Breast epithelium (tissue), 4 donors: ENCODE results near the gene POLR3B. TPM values are rescaled to one million over a fixed set of nuclear protein-coding genes. Genes with fewer than 3 reads are reported as not detected.

Source experiments
- DNase-seq, 2 donors: peaks; one replicate each; pipeline ENCODE4 v3.0.0-alpha.2; 2019; ENCODE audit warnings: low spot score in 2 of 2
- H3K27ac ChIP-seq, 2 donors: fragments of 200-600 bp; sonication (generic) in 1 of 2; one replicate each; pipeline ENCODE4 v1.5.1; 2016 to 2019; ENCODE audit warnings: mild to moderate bottlenecking in 1 of 2
- H3K27me3 ChIP-seq, 2 donors: fragments of 200-600 bp; sonication (generic) in 1 of 2; one replicate each; pipeline versions ENCODE4 v1.5.1 to v1.6.0; 2017 to 2019; ENCODE audit warnings: control low read depth in 1 of 2, mild to moderate bottlenecking in 1 of 2
- H3K36me3 ChIP-seq: fragments of 200-600 bp; one replicate; pipeline ENCODE4 v1.5.1; 2019
- H3K4me1 ChIP-seq, 2 donors: fragments of 200-600 bp; sonication (generic); one replicate each; pipeline ENCODE4 v1.5.1; 2016 to 2019; ENCODE audit warnings: control low read depth in 1 of 2
- H3K4me3 ChIP-seq, 3 donors: fragments of 200-600 bp; sonication (generic); 1 replicate in 2 of 3; 2 replicates in 1 of 3; pipeline ENCODE4 v1.5.1; 2016 to 2019; ENCODE audit warnings: mild to moderate bottlenecking in 3 of 3, moderate library complexity in 2 of 3
- H3K9me3 ChIP-seq, 2 donors: fragments of 200-600 bp; sonication (generic) in 1 of 2; one replicate each; pipeline ENCODE4 v1.5.1; 2016 to 2019; ENCODE audit warnings: control low read depth in 1 of 2
- POLR2A ChIP-seq: fragments of 450-650 bp; IDR thresholded peaks from one replicate; pipeline ENCODE4 v1.6.1; 2016; ENCODE audit warnings: antibody characterized with exemption, mild to moderate bottlenecking, moderate library complexity
- POLR2AphosphoS5 ChIP-seq, 3 donors: sonication (generic); formaldehyde crosslinking; IDR thresholded peaks; one replicate each; pipeline ENCODE4 v1.6.1; 2017; ENCODE audit warnings: antibody characterized with exemption in 3 of 3
- intact Hi-C: fragments of 100-400 bp; cut with DNase I; formaldehyde crosslinking; loops from one replicate; pipeline ENCODE4 v1.15.1; 2023; ENCODE audit warnings: low total_unique reads
- total RNA-seq, 3 donors: library from RNA; depleted of rRNA; stranded (reverse); fragments of >200 nt; gene quantifications; one replicate each; pipeline ENCODE4 v1.1.0, GENCODE V29; 2016
- TF ChIP-seq, protein P1 (sequence below), 3 donors: fragments of 450-650 bp; IDR thresholded peaks; one replicate each; pipeline ENCODE4 v1.5.1; 2016 to 2017; ENCODE audit warnings: antibody characterized with exemption in 3 of 3, mild to moderate bottlenecking in 3 of 3, moderate library complexity in 3 of 3

Gene POLR3B
- total RNA-seq, 3 donors from 2014 or later: 7.0 to 9.8 (median 9.2) TPM

DNA sequence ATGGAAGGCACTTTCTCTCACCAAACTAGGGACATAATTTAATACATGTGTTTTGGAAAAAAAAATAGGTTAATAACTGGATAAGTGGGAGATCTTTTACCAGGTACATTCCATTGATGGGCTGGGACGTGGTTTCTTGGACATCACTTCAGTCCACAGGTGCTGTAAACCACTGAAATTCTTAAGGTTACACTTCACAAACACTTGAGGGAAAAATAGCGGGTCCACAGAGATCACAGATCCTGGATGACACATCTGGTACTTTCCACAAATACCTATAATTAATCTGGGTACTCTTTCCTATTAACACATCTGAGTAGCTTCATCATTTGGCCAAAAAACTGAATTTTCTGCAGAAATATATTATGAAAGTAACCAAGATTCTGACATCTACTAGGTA, 85.0 kb downstream of the POLR3B start:
- intact Hi-C loops: no loop called here
- Histone ChIP-seq H3K27me3 (no peaks in the 10 kb centered on the region), H3K27ac (no peak overlapping the region), H3K9me3 (no peaks in the 10 kb centered on the region), H3K4me3 (no peak overlapping the region), H3K36me3 (no peaks in the 10 kb centered on the region), H3K4me1 (no peaks in the 10 kb centered on the region)
- TF ChIP-seq POLR2A (no peak), POLR2AphosphoS5 (IDR thresholded peaks at IDR 0.05) (no peak)
- TF ChIP-seq, protein P1, sequence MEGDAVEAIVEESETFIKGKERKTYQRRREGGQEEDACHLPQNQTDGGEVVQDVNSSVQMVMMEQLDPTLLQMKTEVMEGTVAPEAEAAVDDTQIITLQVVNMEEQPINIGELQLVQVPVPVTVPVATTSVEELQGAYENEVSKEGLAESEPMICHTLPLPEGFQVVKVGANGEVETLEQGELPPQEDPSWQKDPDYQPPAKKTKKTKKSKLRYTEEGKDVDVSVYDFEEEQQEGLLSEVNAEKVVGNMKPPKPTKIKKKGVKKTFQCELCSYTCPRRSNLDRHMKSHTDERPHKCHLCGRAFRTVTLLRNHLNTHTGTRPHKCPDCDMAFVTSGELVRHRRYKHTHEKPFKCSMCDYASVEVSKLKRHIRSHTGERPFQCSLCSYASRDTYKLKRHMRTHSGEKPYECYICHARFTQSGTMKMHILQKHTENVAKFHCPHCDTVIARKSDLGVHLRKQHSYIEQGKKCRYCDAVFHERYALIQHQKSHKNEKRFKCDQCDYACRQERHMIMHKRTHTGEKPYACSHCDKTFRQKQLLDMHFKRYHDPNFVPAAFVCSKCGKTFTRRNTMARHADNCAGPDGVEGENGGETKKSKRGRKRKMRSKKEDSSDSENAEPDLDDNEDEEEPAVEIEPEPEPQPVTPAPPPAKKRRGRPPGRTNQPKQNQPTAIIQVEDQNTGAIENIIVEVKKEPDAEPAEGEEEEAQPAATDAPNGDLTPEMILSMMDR (IDR thresholded peaks at IDR 0.05): no peak
- no peak for DNase-seq

DNA sequence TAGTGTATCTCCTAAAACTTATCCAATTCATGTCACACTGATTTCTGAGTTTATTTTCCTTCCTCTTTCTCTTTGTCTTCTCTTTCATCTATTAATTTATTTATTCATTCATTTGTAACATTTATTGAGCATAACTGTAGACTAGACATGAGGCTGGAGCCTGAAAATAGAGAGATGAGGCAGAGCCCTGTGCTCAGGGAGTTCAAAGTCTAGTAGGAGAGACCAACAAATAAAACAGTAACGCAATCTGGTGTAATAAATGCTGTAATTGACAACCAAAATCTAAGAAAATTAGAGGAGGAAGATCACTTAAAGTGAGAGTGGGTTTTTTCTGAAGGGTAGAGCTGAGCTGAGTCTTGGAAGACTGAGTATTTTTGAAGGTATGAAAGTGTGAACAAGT, 87.5 kb downstream of the POLR3B start:
- intact Hi-C loops: no loop called here
- no peak for DNase-seq
- TF ChIP-seq POLR2AphosphoS5 (IDR thresholded peaks at IDR 0.05): no peak
- TF ChIP-seq, protein P1 (IDR thresholded peaks at IDR 0.05): no peak
- TF ChIP-seq POLR2A: no peak
- Histone ChIP-seq H3K4me3 (no peak overlapping the region), H3K4me1 (no peaks in the 10 kb centered on the region), H3K27me3 (no peaks in the 10 kb centered on the region), H3K27ac (no peak overlapping the region), H3K9me3 (no peaks in the 10 kb centered on the region), H3K36me3 (no peaks in the 10 kb centered on the region)

DNA sequence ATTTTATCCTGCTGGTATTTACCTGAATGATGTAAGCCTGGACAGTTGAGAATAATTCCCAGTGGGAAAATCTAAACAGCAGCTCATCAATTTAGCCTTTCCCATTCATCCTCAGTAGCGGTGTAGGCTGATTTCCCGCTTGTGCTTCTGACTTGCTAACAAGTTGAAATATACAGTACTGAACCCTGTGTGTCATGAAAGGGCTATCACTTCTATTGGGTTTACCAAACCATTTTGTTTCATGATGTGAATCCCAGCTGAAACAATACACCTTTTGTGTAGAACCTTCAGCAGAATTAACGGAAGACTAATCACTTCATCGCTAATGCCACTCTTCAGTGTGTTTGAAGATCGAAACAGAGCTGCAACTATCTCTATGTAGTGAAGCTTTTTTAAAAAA, 88.4 kb downstream of the POLR3B start:
- no peaks in the 10 kb centered on the region for H3K9me3 ChIP-seq
- intact Hi-C loops: no loop called here

DNA sequence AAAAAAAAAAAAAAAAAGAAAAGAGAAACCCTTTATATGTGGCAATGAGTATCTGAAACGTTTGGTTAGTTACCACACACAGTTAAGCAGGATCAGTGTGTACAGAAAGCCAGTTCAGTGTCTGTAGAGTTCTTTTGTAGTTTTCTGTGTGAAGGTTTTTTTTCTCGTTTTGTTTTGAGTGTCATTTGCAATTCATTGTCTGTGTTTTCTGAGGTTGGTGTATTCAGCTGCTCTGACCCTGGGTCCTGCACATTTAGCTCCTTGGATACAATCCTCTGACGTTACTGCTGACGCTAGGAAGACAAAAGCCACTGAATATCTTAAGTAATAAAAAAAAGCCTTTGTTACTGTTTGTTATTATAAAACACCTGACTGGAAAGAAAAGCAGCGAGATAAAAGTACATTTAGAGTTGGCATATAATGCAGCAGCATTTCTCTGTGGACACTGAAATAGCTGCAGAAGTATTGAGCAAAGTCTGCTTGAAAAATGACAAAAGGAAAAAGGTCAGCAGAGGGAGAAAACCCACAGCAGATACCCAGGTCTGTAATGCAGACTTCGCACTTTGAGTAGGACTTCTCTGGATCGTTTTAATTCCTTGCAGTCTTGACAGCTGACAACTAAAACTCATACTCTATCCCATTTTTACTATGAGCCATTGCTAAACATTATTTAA, 89.0 kb downstream of the POLR3B start:
- Histone ChIP-seq H3K4me1 (no peaks in the 10 kb centered on the region), H3K4me3 (no peak overlapping the region), H3K27ac (no peak overlapping the region), H3K27me3 (no peaks in the 10 kb centered on the region), H3K9me3 (no peaks in the 10 kb centered on the region), H3K36me3 (no peaks in the 10 kb centered on the region)
- intact Hi-C loops: no loop called here
- no peak for DNase-seq
- TF ChIP-seq POLR2AphosphoS5 (IDR thresholded peaks at IDR 0.05) (no peak), POLR2A (no peak)
- TF ChIP-seq, protein P1 (IDR thresholded peaks at IDR 0.05): no peak

More for the DNA sequence above, 88.4 kb downstream of the POLR3B start:
- DNase-seq: no peak
- H3K36me3 ChIP-seq: no peaks in the 10 kb centered on the region
- TF ChIP-seq POLR2A (no peak), POLR2AphosphoS5 (IDR thresholded peaks at IDR 0.05) (no peak)
- TF ChIP-seq, protein P1 (IDR thresholded peaks at IDR 0.05): no peak
- H3K4me1 ChIP-seq: no peaks in the 10 kb centered on the region
- no peak overlapping the region for H3K4me3 ChIP-seq
- H3K27me3 ChIP-seq: no peaks in the 10 kb centered on the region
- no peak overlapping the region for H3K27ac ChIP-seq

DNA sequence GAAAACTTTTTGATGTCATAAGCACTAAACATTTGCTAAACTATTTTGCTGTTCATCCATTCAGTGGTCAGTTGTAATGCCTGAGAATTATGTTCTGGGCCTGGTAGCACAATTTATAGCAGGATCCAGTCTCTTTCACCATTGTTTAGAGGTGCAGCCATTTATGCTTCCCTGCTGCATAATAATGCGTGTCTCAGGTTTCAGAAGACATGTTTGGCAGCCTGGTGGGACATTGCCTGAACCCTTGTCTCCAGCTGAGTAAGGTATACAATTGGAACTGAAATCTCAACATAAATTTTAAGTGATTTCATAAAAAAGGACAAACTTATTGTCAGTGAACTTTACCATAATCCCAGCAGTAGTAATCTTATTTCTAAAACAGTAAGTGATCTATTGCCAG, 94.8 kb downstream of the POLR3B start:
- Histone ChIP-seq H3K9me3 (no peaks in the 10 kb centered on the region), H3K36me3 (no peaks in the 10 kb centered on the region), H3K27me3 (no peaks in the 10 kb centered on the region), H3K4me3 (no peak overlapping the region), H3K27ac (no peak overlapping the region), H3K4me1 (no peaks in the 10 kb centered on the region)
- intact Hi-C loops: no loop called here
- no peak for TF ChIP-seq POLR2AphosphoS5 (IDR thresholded peaks at IDR 0.05)
- no peak for TF ChIP-seq POLR2A
- TF ChIP-seq, protein P1 (IDR thresholded peaks at IDR 0.05): no peak
- DNase-seq: no peak
